Thoracic aorta (tissue), 2 donors: Measurements from ENCODE around the gene SH2D5. TPM values are rescaled to one million over a fixed set of nuclear protein-coding genes. Genes with fewer than 3 reads are reported as not detected.

Experiments used
- ATAC-seq: fragments of 150-250 bp; one replicate; pipeline ENCODE4 v1.8.0; 2017; ENCODE audit warnings: low read depth; ENCODE audit not compliant: insufficient number of reproducible peaks, low FRiP score
- DNase-seq: peaks from one replicate; pipeline ENCODE4 v3.0.0-alpha.2; 2020; ENCODE audit warnings: low spot score
- H3K27ac ChIP-seq, 2 donors: fragments of 200-600 bp; sonication (generic); 1 replicate in 1 of 2; 2 replicates in 1 of 2; pipeline ENCODE4 v1.5.1; 2016; ENCODE audit warnings: mild to moderate bottlenecking in 2 of 2, moderate library complexity in 2 of 2
- H3K27me3 ChIP-seq: fragments of 200-600 bp; sonication (generic); replicated peaks from 2 replicates; pipeline ENCODE4 v1.6.0; 2016; ENCODE audit warnings: mild to moderate bottlenecking; ENCODE audit not compliant: insufficient read depth
- H3K36me3 ChIP-seq: fragments of 200-600 bp; sonication (generic); one replicate; pipeline ENCODE4 v1.5.1; 2016
- H3K4me1 ChIP-seq, 2 donors: fragments of 200-600 bp; sonication (generic); 1 replicate in 1 of 2; 2 replicates in 1 of 2; pipeline versions ENCODE4 v1.5.1 to v1.6.0; 2016; ENCODE audit warnings: low read depth in 2 of 2, mild to moderate bottlenecking in 1 of 2; ENCODE audit not compliant: control insufficient read depth in 1 of 2
- H3K4me3 ChIP-seq: fragments of 200-600 bp; sonication (generic); 2 replicates; pipeline ENCODE4 v1.5.1; 2016; ENCODE audit warnings: mild to moderate bottlenecking
- H3K9me3 ChIP-seq: fragments of 200-600 bp; sonication (generic); 2 replicates; pipeline ENCODE4 v1.5.1; 2016
- total RNA-seq, 2 donors: library from RNA; depleted of rRNA; stranded (reverse); fragments of >200 nt; gene quantifications; one replicate each; pipeline versions ENCODE4 v1.1.0 to v1.2.3, GENCODE V29; 2016
- TF ChIP-seq, protein P1 (sequence below): fragments of 200-600 bp; sonication (generic); IDR thresholded peaks from one replicate; pipeline ENCODE4 v1.5.1; 2019; ENCODE audit warnings: antibody characterized with exemption

Gene SH2D5
- total RNA-seq, 2 donors from 2014 or later = 0.41 TPM; not detected in 1

DNA sequence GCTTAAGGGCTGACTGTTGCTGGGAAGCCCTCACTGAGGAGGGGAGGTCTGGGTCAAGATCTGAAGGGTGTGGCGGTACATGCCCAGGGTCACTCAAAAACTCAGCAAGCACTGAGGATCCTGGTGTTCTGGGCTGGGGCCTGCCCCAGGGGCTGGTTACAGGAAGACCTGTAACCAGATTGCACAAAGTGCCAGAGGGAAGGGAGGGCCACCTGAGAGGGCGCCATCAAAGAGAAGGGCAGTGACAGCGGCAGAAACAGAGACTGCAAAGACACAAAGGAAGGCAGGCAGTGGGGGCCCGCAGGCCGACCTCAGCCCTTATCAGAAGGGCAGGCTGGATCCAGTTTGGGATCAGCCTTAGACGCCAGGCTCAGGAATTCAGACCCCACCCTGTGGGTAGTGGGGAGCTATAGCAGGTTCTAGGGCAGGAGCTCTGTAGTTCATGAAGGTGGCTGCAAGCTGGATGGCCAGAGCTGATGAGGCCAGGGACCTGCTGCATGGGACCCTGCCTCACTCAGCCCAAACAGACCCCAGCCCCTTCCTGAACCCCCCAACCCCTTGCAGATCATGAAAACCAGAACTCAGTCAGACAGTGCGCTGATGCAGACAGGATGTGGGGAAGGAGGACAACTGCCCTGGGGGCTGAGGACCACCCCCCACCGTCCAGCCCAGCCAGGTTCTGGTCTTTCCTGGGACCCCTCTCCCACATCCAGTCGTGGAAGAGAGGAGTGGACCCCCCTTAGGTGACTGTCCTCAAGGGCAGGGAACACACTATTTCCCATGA, 3.9 kb downstream of the SH2D5 start:
- Histone ChIP-seq H3K27ac (no peak overlapping the region), H3K9me3 (no peaks in the 10 kb centered on the region), H3K4me1 (peaks cover 11 to 23% of the 10 kb centered on the region in 2 donors), H3K27me3 (peaks cover 7% of the 10 kb centered on the region), H3K4me3 (no peak overlapping the region), H3K36me3 (no peaks in the 10 kb centered on the region)
- ATAC-seq (no peak), DNase-seq (no peak)
- TF ChIP-seq, protein P1, sequence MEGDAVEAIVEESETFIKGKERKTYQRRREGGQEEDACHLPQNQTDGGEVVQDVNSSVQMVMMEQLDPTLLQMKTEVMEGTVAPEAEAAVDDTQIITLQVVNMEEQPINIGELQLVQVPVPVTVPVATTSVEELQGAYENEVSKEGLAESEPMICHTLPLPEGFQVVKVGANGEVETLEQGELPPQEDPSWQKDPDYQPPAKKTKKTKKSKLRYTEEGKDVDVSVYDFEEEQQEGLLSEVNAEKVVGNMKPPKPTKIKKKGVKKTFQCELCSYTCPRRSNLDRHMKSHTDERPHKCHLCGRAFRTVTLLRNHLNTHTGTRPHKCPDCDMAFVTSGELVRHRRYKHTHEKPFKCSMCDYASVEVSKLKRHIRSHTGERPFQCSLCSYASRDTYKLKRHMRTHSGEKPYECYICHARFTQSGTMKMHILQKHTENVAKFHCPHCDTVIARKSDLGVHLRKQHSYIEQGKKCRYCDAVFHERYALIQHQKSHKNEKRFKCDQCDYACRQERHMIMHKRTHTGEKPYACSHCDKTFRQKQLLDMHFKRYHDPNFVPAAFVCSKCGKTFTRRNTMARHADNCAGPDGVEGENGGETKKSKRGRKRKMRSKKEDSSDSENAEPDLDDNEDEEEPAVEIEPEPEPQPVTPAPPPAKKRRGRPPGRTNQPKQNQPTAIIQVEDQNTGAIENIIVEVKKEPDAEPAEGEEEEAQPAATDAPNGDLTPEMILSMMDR = no peak

DNA sequence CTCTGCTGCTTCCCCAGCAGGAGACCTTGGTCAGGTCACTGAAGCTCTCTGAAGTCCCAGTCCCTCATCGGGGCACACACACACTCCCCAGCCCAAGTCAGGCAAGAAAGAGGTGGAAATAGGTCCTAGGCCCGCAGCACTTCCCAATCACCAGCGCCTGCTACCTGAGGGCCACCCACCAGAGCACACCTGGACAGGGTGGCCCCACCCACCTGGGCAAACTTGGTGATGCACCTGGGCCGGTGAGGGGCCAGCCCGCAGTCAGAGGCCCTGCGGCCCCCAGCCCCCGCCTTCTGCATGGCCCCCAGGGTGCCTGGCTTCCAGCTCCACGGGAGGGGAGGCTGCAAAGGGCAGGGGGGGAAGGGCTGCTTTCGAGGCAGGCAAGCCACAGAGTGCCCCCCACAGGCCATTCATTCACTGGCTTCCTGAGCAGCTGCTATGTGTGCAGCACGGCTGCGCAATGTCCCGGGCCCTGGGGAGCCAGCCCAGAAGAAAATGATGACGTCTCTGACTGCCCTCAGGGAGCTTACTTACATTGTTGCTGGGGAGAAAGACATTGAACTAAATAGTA, 4.7 kb downstream of the SH2D5 start:
- H3K4me3 ChIP-seq = no peak overlapping the region
- DNase-seq (no peak), ATAC-seq (no peak)
- TF ChIP-seq, protein P1 = no peak
- H3K27me3 ChIP-seq = peaks cover 7% of the 10 kb centered on the region
- H3K4me1 ChIP-seq = peaks cover 7 to 17% of the 10 kb centered on the region in 2 donors
- H3K36me3 ChIP-seq = no peaks in the 10 kb centered on the region
- H3K27ac ChIP-seq = no peak overlapping the region
- no peaks in the 10 kb centered on the region for H3K9me3 ChIP-seq

DNA sequence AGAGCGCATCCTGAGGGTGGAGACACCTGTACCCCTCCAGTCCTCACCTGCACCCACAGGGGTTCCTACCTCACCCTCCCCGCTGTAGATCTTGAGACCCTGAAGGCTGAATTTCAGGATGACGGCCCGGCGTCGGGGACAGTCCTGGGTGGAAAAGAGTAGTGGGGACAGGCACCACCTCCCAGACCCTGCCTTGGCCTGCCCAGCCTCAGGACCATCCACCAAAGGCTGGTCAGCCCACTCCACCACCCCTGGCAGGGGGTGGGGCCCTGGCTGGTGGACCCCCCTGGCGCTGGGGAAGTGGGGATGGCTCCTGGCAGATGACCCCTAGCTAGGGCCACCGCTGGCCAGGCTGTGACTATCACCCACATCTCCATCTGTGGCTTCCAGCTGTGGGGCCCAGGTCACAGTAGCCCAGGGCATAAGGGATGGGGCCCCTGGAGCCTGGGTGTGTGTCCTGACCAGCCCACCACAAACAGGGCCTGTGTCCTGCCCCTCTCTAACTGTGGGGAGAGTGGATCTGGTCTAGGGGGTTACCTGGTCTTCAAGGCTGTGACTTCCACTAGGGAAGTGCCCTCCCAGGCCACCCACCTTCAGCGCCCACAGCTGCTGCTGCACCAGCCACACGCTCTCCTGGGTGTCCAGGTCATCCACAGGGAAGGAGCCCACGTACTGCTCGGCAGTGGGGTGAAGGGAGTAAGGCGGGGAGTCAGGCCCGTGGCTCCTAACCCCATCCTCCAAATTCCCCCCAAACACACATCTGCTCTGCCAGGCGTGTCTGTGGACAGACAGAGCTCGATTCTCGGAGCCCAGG, 5.4 kb downstream of the SH2D5 start:
- no peak overlapping the region for H3K4me3 ChIP-seq
- ATAC-seq (no peak), DNase-seq (no peak)
- peaks cover 7% of the 10 kb centered on the region for H3K27me3 ChIP-seq
- TF ChIP-seq, protein P1 = no peak
- H3K9me3 ChIP-seq = no peaks in the 10 kb centered on the region
- H3K27ac ChIP-seq = no peak overlapping the region
- H3K4me1 ChIP-seq = peaks cover 4 to 10% of the 10 kb centered on the region in 2 donors
- no peaks in the 10 kb centered on the region for H3K36me3 ChIP-seq

DNA sequence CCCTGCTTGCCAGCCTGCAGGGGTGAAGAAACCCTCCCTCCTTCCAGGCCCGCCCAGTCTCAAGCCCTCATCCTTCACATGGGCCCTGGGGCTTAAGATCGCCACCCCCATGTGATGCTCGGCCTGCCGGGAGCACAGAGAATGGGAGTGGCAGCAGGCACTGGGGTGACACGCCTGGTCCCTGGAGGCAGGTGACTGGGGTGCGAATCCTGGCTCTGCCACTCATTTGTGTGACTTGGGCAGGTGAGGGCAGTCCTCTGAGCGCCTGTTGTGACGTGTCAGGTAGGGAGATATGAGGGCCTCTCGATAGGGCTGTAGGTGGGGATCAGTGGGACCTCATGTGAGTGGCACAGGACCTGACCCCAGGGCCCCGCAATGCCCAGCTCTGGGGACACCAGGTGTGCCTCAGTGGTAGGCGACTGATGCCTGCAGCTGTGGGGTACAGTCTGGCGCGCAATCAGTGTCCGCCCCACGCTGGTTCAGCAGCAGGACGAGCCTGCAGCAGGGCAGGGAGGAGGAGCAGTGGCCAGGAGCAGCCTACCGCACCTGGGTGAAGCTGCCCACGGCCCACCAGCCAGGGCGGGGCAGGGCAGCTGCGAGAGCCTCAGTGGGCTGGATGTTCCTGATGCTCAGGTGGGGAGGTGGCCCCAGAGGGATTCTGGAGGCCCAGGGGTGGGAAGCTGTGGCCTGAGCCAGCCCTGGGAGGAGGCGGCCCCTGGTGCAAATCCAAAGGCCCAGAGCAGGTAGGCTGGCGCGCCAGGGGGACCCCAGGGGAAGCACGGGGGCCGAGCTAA, 6.2 kb downstream of the SH2D5 start:
- peaks cover under 1 to 3% of the 10 kb centered on the region in 2 donors for H3K4me1 ChIP-seq
- no peaks in the 10 kb centered on the region for H3K9me3 ChIP-seq
- H3K27ac ChIP-seq = no peak overlapping the region
- DNase-seq = no peak
- peaks cover 7% of the 10 kb centered on the region for H3K27me3 ChIP-seq
- TF ChIP-seq, protein P1 = no peak
- no peak overlapping the region for H3K4me3 ChIP-seq
- no peaks in the 10 kb centered on the region for H3K36me3 ChIP-seq
- ATAC-seq = no peak
